Fibroblast of lung (primary cell): Measurements from ENCODE around the gene RTBDN. TPM values are rescaled to one million over a fixed set of nuclear protein-coding genes. Genes with fewer than 3 reads are reported as not detected.

Experiments used
- DNase-seq, 2 donors: peaks; one replicate each; pipeline versions ENCODE4 v3.0.0 to v3.0.0-alpha.2; 2010; ENCODE audit warnings: low read depth in 2 of 2
- H2AFZ ChIP-seq: 2 replicates; pipeline ENCODE4 v1.5.1; 2012; ENCODE audit warnings: low read length, control low read depth, inconsistent platforms
- H3K27ac ChIP-seq: 2 replicates; pipeline ENCODE4 v1.5.1; 2011; ENCODE audit warnings: low read length, control low read depth; ENCODE audit not compliant: insufficient read depth
- H3K27me3 ChIP-seq: 2 replicates; pipeline ENCODE4 v1.5.1; 2011; ENCODE audit warnings: mild to moderate bottlenecking, low read length; ENCODE audit not compliant: control insufficient read depth, insufficient read depth
- H3K36me3 ChIP-seq: 2 replicates; pipeline ENCODE4 v1.5.1; 2011; ENCODE audit warnings: low read length; ENCODE audit not compliant: control insufficient read depth, insufficient read depth
- H3K4me1 ChIP-seq: 2 replicates; pipeline ENCODE4 v1.5.1; 2011; ENCODE audit warnings: low read length; ENCODE audit not compliant: control insufficient read depth, insufficient read depth; ENCODE audit errors: extremely low read depth
- H3K4me2 ChIP-seq: 2 replicates; pipeline ENCODE4 v1.5.1; 2011; ENCODE audit warnings: low read length, control low read depth; ENCODE audit not compliant: insufficient read depth; ENCODE audit errors: extremely low read depth
- H3K4me3 ChIP-seq, 4 experiments: fragments of 200-600 bp in 1 of 4; sonication (generic) in 1 of 4; replicated peaks in 1 of 4; 2 replicates each; pipeline ENCODE4 v1.5.1; 2011 to 2016; ENCODE audit warnings: low read length in 4 of 4, low read depth in 3 of 4, mild to moderate bottlenecking in 3 of 4, control low read depth in 2 of 4, inconsistent platforms in 1 of 4, mixed read lengths in 1 of 4; ENCODE audit not compliant: insufficient read depth in 1 of 4; ENCODE audit errors: control extremely low read depth in 1 of 4
- H3K79me2 ChIP-seq: 2 replicates; pipeline ENCODE4 v1.5.1; 2012; ENCODE audit warnings: mild to moderate bottlenecking, low read length, inconsistent platforms; ENCODE audit not compliant: control insufficient read depth, insufficient read depth
- H3K9ac ChIP-seq: 2 replicates; pipeline ENCODE4 v1.5.1; 2011; ENCODE audit warnings: mild to moderate bottlenecking, low read length, control low read depth; ENCODE audit not compliant: insufficient read depth
- H3K9me3 ChIP-seq: 2 replicates; pipeline ENCODE4 v1.5.1; 2012; ENCODE audit warnings: low read depth, low read length; ENCODE audit not compliant: control insufficient read depth, insufficient read depth
- H4K20me1 ChIP-seq: 2 replicates; pipeline ENCODE4 v1.5.1; 2011; ENCODE audit warnings: low read length; ENCODE audit not compliant: control insufficient read depth, insufficient read depth; ENCODE audit errors: extremely low read depth
- EZH2 ChIP-seq: IDR thresholded peaks from 2 replicates; pipeline ENCODE4 v1.5.1; 2012; ENCODE audit warnings: low read length, control low read depth, mild to moderate bottlenecking; ENCODE audit errors: missing control alignments
- polyA plus RNA-seq, 2 donors: library from polyadenylated mRNA; depleted of rRNA in 1 of 2; stranded (reverse) in 1 of 2; unstranded in 1 of 2; fragments of >200 nt; gene quantifications; 2 replicates each; pipeline ENCODE4 v1.2.1, GENCODE V29; 2011 to 2012; ENCODE audit warnings: missing spikeins in 1 of 2
- total RNA-seq: library from RNA; depleted of rRNA; stranded (reverse); fragments of >200 nt; gene quantifications from 2 replicates; pipeline ENCODE4 v1.2.1, GENCODE V29; 2014
- TF ChIP-seq, protein P1 (sequence below), 2 donors: IDR thresholded peaks in 1 of 2; conservative IDR thresholded peaks in 1 of 2; 1 replicate in 1 of 2; 2 replicates in 1 of 2; pipeline ENCODE4 v1.5.1; 2011 to 2012; ENCODE audit warnings: low read length in 2 of 2, control low read depth in 1 of 2, inconsistent platforms in 1 of 2, low read depth in 1 of 2, mild to moderate bottlenecking in 1 of 2

RTBDN gene
- total and polyA plus RNA-seq, 2 donors (not counting 1 experiment from before 2014, with no cell fraction given): not detected

DNA sequence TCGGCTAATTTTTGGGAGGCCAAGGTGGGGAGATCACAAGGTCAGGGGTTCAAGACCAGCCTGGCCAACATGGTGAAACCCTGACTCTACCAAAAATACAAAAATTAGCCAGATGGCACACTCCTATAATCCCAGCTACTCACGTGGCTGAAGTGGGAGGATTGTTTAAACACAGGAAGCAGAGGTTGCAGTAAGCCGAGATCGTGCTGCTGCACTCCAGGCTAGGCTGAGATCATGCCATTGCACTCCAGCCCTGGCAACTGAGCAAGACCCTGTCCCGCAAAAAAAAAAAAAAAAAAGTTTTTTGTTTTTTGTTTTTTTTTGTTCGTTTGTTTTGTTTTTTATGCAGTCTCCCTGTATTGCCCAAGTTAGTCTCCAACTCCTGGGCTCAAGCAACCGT, 25.2 kb upstream of the RTBDN start:
- no peak for DNase-seq
- no peaks in the 10 kb centered on the region for H3K36me3 ChIP-seq
- no peaks in the 10 kb centered on the region for H4K20me1 ChIP-seq
- H2AFZ ChIP-seq: no peak overlapping the region
- H3K9ac ChIP-seq: no peak overlapping the region
- H3K4me1 ChIP-seq: no peaks in the 10 kb centered on the region
- no peaks in the 10 kb centered on the region for H3K9me3 ChIP-seq
- H3K4me2 ChIP-seq: no peak overlapping the region
- H3K79me2 ChIP-seq: no peaks in the 10 kb centered on the region
- TF ChIP-seq, protein P1, sequence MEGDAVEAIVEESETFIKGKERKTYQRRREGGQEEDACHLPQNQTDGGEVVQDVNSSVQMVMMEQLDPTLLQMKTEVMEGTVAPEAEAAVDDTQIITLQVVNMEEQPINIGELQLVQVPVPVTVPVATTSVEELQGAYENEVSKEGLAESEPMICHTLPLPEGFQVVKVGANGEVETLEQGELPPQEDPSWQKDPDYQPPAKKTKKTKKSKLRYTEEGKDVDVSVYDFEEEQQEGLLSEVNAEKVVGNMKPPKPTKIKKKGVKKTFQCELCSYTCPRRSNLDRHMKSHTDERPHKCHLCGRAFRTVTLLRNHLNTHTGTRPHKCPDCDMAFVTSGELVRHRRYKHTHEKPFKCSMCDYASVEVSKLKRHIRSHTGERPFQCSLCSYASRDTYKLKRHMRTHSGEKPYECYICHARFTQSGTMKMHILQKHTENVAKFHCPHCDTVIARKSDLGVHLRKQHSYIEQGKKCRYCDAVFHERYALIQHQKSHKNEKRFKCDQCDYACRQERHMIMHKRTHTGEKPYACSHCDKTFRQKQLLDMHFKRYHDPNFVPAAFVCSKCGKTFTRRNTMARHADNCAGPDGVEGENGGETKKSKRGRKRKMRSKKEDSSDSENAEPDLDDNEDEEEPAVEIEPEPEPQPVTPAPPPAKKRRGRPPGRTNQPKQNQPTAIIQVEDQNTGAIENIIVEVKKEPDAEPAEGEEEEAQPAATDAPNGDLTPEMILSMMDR (conservative IDR thresholded peaks at IDR 0.05 in 1 of 2, IDR thresholded peaks at IDR 0.05 in 1 of 2; ENCODE audit: low read depth in 1 of 2, low read length in 2 of 2): no peak
- H3K4me3 ChIP-seq: no peak overlapping the region
- H3K27me3 ChIP-seq: peaks cover 3% of the 10 kb centered on the region
- H3K27ac ChIP-seq: no peak overlapping the region

DNA sequence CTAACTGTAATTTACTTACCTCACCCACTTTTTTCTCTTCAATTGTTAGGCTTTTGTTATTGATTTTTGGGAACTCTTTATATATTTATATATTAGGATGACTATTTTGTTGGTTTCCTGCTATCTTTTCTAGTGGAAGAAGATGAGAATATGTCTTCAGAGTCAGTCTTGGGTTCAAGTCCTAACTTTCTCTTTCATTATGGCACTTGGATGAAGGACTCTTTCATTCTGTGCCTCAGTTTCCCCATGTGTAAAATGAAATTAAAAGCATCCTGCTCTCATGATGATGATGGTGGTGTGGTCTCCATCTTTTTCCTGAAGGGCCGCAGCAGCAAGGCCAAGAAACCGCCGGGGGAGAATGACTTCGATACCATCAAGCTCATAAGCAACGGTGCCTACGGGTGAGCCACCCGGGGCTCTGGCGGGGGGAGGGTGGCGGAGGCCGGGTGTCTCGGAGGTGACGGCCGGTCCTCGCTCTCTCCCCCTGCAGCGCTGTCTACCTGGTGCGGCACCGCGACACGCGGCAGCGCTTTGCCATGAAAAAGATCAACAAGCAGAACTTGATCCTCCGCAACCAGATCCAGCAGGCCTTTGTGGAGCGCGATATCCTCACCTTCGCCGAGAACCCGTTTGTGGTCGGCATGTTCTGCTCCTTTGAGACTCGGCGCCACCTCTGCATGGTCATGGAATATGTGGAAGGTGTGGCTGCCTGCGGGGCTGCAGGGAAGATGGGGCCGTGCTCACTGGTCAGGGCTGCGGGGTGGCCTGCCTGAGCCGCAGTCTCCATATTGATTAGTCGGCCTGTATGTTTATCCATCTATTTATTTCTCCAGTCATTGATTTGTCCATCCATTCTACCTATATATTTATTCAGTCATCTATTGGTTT, 23.9 kb upstream of the RTBDN start:
- no peaks in the 10 kb centered on the region for H3K9me3 ChIP-seq
- no peak overlapping the region for H2AFZ ChIP-seq
- no peaks in the 10 kb centered on the region for H3K36me3 ChIP-seq
- H4K20me1 ChIP-seq: no peaks in the 10 kb centered on the region
- H3K79me2 ChIP-seq: no peaks in the 10 kb centered on the region
- no peak overlapping the region for H3K4me2 ChIP-seq
- H3K4me1 ChIP-seq: no peaks in the 10 kb centered on the region
- no peak overlapping the region for H3K27ac ChIP-seq
- TF ChIP-seq, protein P1 (conservative IDR thresholded peaks at IDR 0.05 in 1 of 2, IDR thresholded peaks at IDR 0.05 in 1 of 2; ENCODE audit: low read depth in 1 of 2, low read length in 2 of 2): no peak
- no peak for TF ChIP-seq EZH2
- no peaks in the 10 kb centered on the region for H3K27me3 ChIP-seq
- H3K9ac ChIP-seq: no peak overlapping the region
- H3K4me3 ChIP-seq: no peak overlapping the region
- DNase-seq: no peak

DNA sequence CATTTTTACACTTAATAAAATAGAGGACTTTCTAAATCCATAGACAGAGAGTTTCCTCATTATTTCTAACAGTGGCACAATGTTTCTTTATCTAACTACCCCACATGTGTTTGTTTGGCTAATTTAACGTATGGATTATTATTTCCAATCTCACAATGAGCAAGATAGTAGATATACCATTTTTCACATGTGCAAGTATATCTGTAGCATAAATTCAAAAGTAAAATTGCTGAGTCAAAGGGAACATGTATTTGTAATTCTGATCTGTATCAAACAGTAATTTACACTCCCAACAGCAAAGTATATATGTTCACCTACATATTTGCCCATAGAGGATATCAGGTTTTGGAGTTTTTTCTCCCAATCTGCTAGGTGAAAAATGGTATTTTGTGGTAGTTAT, 22.3 kb upstream of the RTBDN start:
- no peaks in the 10 kb centered on the region for H3K9me3 ChIP-seq
- no peaks in the 10 kb centered on the region for H3K79me2 ChIP-seq
- no peak overlapping the region for H3K27ac ChIP-seq
- no peak overlapping the region for H2AFZ ChIP-seq
- no peak for DNase-seq
- TF ChIP-seq, protein P1 (conservative IDR thresholded peaks at IDR 0.05 in 1 of 2, IDR thresholded peaks at IDR 0.05 in 1 of 2; ENCODE audit: low read depth in 1 of 2, low read length in 2 of 2): no peak
- TF ChIP-seq EZH2: no peak
- H3K36me3 ChIP-seq: no peaks in the 10 kb centered on the region
- no peaks in the 10 kb centered on the region for H3K4me1 ChIP-seq
- H3K4me3 ChIP-seq: no peak overlapping the region
- H3K27me3 ChIP-seq: no peaks in the 10 kb centered on the region
- no peak overlapping the region for H3K4me2 ChIP-seq
- no peak overlapping the region for H3K9ac ChIP-seq
- H4K20me1 ChIP-seq: no peaks in the 10 kb centered on the region
